LNCAP (cell line): ENCODE data around the gene GOSR2.

Experiments
- CTCF ChIP-seq: fragments of 450-650 bp; IDR thresholded peaks from 2 replicates; pipeline ENCODE4 v1.5.1; 2017; ENCODE audit warnings: mild to moderate bottlenecking

The GOSR2 gene

GRCh38 chr17:46979147-46979863 lies 56.3 kb downstream of the GOSR2 start, which contains the start of gene RPRML:
RPRML (minus strand) TSS chr17:46979253; CDS start chr17:46979007, 246 bp downstream.
- no peak for TF ChIP-seq CTCF

DNA sequence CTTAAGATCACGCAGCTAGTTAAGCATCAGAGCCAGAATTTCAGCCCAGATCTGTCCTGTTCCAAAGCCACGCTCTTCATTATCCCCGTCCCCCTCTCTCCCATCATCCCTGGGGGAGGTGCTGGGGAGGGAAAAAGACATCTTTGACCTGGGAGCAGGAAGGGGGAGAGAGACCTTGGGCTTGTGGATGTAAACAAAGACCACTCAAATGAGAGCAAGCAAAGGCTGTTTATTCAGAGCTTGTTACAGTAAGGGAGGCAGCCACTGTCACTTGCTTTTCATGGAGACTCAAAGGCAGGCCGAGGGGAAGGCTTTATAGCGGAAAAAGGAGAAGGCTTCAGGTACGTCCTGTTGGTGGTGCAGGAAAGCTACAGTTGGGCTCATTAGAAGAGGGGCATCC lies 59.6 kb downstream of the GOSR2 start:
- TF ChIP-seq CTCF: no peak

DNA sequence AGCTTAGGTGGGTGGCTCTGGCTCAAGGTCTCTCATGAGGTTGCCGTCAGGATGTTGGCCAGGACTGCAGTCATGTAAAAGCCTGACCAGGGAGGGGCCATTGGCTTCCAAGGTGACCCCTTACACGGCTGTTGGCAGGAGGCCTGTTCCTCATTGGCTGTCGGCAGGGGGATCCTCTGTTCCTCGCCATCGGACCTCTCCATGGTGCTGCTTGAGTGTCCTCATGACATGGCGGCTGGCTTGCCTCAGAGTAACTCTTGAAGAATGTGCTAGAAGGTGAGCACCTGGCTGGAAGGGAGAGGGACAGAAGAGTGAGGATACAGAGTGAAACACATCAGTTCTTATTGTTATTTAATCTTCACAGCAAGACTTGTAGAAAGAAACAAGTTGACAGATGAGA lies 60.8 kb downstream of the GOSR2 start:
- no peak for TF ChIP-seq CTCF

DNA sequence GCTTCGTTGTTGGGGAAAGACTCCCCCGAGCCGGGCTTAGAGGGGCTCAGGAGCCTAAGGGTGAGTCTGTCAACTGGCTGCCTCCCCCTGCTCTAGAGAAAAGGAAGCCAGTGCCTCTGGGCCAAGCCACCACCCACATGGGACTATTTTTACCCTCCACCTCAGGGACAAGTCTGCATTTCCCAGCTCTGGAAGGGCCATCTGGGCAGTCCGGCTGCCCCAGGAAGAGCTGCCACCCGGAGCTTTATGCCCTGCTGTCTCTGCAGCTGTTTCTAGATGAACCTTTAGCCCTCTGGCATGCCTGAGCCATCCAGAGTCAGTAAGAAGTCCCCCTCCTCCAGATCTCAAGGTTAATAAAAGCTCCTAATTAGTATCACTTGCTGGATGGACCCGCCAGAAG lies 61.4 kb downstream of the GOSR2 start:
- no peak for TF ChIP-seq CTCF

- no peak for TF ChIP-seq CTCF
Observed at GRCh38 chr17:46984892-46985291, 61.9 kb downstream of the GOSR2 start.

GRCh38 chr17:46986366-46986765 lies 63.4 kb downstream of the GOSR2 start:
- no peak for TF ChIP-seq CTCF

- no peak for TF ChIP-seq CTCF
Observed at GRCh38 chr17:46989637-46990431, 66.9 kb downstream of the GOSR2 start.
